OCI-LY3 (cell line): Measurements from ENCODE around the gene AGFG1.

ENCODE experiments used
- EZH2phosphoT487 ChIP-seq: fragments of 200-600 bp; shearing (Covaris generic); IDR thresholded peaks from 2 replicates; pipeline ENCODE4 v1.6.1; 2018; ENCODE audit warnings: antibody characterized with exemption, mixed run types, low read depth
- TF ChIP-seq, protein P1 (sequence below): fragments of 200-600, 300-600 bp; sonication (generic); IDR thresholded peaks from 2 replicates; pipeline ENCODE4 v1.5.1; 2014; ENCODE audit warnings: antibody characterized with exemption, low read length, low read depth

DNA sequence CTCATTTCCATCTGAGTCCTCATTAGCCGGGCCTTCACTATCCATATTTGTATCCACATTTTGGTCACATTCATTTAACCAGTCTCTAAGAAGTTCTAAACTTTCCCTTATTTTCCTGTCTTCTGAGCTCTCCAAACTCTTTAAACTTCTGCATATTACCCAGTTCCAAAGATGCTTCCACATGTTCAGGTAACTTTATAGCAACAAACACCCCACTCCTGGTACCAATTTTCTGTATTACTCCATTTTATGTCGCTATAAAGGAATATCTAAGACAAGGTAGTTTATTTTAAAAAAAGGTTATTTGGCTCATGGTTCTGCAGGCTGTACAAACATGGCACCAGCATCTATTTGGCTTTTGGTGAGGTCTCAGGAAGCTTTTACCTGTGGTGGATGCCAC, 38.8 kb upstream of the AGFG1 start:
- TF ChIP-seq, protein P1, sequence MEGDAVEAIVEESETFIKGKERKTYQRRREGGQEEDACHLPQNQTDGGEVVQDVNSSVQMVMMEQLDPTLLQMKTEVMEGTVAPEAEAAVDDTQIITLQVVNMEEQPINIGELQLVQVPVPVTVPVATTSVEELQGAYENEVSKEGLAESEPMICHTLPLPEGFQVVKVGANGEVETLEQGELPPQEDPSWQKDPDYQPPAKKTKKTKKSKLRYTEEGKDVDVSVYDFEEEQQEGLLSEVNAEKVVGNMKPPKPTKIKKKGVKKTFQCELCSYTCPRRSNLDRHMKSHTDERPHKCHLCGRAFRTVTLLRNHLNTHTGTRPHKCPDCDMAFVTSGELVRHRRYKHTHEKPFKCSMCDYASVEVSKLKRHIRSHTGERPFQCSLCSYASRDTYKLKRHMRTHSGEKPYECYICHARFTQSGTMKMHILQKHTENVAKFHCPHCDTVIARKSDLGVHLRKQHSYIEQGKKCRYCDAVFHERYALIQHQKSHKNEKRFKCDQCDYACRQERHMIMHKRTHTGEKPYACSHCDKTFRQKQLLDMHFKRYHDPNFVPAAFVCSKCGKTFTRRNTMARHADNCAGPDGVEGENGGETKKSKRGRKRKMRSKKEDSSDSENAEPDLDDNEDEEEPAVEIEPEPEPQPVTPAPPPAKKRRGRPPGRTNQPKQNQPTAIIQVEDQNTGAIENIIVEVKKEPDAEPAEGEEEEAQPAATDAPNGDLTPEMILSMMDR = no peak
- TF ChIP-seq EZH2phosphoT487 = no peak
